GM21576 (cell line): Measurements from ENCODE around the gene PEMT.

ENCODE experiments used
- ATAC-seq: cut with Tn5 transposase; IDR thresholded peaks from one replicate; pipeline ENCODE4 v1.9.1; 2021; ENCODE audit warnings: mild to moderate bottlenecking, moderate library complexity; ENCODE audit not compliant: unreplicated experiment

Gene PEMT

DNA sequence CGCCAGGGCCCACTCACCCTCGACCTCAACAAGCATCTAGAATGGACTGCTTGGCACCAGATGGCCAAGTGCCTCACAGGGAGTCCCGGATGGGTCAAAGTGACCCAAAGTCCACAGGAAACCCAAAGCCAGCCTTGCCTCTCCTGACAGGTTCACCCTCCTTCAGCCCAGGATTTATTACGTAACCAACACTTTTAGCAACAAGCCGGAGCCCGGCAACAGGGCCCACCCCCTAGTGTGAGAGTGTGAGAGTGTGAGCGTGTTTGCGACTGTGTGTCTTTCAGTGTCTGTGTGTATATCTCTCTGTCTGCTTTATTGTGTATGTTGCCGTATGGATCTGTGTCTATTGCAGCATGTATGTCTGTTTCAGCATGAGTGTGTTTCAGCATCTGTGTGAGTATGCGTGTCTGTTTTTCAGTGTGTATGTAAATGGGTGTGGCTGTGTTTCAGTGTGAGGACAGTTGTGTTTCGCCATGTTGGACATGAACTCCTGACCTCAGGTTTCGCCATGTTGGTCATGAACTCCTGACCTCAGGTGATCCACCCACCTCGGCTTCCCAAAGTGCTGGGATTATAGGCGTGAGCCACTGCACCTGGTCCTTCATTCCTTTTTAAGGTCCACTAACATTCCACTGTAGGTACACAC lies 13.7 kb upstream of the PEMT start:
- no peak for ATAC-seq

DNA sequence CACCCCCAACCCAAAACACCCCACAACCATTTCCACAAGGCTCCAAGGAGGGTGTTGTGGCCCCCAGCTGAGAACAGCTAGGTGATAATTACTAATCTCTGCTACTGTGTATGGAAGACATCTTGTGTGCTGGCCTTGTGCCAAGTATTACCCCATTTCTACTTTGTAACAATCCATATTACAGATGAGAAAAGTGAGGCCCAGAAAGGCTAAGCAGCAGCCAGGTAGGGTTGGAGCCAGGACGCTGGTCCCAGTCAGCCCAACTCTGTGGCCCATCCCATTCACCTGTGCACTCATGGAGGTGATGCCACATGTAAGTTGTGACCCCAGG lies 12.4 kb upstream of the PEMT start:
- ATAC-seq, result no peak

DNA sequence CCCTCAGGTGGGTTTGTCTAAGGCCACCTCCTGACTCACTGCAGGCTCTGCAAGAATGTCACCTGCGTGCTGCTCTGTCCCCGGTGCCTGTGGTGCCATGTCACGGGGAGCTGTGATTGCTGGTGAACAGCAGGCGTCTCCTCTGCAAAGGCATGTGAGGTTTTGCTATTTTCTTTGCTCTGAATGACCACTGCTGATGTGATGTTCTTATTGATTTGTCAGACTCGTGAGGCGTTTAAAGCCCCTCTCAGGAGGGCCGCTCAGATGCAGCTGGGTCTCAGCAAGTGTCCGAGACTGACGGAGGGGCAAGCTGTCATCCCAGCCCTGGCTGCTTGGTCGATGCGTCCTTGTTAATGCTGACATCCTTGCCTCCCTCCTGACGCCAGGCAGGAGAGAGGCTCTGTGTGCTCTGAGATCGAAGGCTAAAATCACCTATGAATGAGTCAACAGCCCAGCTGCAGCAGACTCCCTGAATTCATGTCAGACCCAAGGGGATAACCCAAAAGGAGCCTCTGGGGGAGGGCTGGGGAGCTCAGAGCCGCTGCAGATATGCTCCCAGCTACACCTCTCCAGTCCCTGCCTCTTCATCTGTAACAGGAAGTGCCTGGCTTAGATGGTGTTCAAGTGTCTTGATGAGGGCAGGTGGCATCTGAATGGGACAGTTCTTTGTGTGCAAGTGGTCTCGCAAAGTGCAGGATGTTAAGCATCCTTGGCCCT lies 11.8 kb upstream of the PEMT start:
- ATAC-seq, result no peak

DNA sequence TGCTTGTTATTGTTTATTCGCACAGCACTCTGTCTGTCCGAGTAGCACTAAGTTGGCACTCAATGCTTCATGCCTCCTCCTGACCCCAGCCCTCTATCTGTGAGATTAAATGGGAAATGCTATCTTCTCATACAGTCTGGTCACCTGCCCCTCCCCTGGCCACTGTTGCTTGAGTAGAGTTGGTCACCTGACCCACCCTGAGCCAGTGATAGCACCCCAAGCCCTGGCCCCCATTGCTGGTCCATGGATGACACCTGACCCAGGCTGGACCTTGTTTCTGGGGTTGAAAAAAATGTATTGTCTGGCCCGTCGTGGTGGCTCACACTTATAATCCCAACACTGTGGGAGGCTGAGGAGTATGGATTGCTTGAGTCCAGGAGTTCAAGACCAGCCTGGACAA lies 8.5 kb upstream of the PEMT start:
- ATAC-seq, result no peak

DNA sequence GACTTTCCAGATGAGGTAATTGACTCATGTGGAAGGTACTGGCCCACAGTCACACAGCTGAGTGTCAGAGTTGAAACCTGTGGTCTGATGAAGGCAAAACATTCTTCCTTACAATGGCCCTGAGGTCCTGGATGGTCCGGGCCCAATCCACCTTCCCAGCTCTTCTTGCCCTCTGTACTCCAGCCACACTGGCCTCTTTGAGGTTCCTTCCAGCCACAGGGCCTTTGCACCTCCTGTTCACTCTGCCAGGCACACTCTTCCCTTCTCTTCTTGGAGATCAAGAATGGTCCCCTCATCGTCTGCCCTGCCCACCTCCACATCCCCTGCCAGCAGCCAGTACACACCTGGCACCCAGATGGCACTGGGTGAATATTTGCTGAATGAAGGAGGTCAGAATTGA lies 6.5 kb upstream of the PEMT start:
- ATAC-seq, result no peak

DNA sequence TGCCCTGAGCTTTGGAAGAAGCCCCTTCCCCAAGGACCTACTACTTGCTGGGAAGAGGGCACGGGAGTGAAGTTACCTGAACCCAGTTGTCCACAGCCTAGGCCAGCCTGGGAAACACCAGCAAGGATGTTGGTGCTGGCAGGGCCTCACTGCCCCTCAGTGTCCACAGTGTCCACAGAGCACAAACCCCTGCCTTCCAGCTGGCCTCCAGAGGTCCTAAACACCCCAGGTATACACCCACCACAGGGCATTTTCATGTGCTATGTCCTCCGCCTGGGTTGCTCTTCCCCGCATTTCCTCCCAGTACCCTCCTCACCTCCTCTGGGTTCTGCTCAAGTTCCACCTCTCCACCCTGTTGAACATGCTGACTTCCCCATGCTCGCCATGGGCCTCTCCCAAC lies 4.2 kb upstream of the PEMT start:
- ATAC-seq, result no peak

DNA sequence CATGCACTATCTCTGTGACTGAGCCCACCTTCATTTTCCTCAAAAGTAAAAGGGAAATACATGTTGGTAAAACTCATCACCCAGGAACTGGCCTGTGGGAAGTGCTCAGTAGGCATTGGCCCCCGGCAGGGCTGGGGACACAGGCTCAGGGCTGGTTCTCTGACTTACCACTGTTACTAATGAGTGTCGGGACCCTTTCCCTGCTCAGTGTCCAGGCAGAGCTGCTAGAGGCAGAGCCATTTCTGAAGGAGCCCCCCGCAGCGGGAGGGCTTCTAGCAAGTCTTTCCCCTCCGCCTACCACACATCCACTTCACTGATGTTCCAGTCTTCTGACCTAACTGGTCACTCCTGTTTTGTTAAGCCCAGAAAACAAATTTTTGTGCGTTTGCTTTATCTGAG lies 1.7 kb upstream of the PEMT start:
- no peak for ATAC-seq

DNA sequence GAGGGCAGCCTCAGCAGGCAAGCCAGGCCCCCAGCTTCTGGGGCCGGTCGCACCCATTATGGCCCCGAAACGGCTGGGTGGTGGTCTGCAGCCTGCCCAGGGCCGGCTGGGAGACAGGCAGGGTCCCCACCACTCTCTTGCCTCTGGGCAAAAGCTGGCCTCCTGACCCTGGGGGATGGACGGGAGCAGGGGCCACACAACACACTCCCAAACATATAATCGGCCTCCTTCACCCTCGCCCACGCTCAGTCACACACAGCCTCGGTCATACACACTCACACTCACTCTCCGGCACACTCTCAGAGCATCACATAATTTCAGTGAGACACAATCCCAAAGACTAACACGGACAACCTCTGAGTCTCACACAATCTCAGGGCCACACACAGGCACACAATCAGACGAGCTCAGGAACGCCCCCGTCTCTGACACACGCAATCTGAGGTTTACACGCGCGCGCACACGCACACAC lies 589 bp downstream of the PEMT start:
- no peak for ATAC-seq

DNA sequence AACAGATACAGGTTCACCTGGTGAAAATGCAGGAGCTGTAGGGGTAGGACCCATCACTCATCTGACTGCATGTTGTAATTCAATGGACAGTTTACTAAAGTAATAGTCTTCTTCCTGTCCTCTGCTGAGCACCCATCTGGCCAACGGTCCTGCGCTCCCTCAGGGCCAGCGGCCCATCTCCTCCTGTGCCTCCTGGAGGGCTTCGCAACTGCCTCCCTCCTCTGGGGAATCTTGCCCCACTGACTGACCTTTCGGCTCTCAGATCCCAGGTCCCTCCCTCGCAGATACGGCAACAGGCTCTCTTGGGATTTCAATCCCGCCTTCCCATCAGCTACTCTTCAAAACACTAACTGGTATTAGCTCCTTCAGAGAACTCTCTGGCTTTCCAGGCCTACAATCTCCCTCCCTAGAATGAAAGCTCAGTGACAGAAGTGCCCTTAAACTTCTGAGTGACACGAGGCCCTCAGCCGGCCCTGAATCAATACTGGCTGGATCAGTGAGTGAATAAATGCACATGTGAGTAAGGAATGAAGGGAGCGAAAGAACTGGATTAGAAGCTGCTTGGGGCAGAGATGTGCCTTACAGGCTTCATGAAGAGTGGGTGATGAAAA lies 1.3 kb downstream of the PEMT start:
- no peak for ATAC-seq

DNA sequence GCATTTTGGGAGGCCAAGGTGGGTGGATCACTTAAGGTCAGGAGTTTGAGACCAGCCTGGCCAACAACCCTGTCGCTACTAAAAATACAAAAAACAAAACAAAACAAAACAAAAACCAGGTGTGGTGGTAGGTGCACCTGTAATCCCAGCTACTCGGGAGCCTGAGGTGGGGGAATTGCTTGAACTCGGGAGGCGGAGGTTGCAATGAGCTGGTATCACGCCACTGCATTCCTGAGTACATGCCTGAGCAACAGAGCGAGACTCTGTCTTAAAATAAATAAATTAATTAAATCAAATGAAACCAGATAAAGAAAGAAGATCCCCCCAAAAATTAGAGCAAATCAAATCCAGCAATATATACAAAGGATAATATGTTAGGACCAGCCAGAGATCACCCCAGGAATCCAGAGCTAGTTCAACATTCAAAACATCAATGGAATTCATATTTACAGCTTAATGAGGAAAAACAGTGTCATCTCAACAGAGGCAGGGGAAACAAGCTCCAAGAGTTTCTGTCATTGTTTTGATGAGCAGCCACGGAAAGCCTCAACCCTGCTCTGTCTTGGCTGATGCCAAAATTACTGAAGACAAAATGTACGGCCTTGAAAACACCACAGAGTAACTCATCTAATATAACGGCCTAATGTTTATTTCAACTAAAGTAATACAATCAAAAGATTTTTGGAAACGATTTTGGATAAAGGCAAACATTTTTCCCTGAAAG lies 3.7 kb downstream of the PEMT start:
- ATAC-seq, result no peak

DNA sequence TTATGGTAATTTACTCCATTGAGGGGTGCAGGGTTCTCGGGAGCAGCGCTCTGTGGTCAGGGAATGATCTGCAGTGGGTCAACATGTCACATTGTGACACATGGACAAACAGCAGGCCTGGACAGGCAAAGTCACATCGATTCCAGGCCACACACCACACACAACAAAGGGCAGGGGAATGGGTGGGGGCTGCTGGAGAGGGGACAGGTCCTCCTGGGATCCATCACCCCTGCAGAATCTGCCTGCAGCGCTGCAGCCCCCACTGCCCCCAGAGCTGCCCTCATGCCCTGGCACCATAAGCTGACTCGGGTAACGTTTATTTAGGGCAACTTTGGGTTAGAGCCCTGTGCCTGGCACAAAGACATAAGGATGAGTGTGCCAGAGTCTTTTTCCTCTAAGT lies 9.1 kb downstream of the PEMT start:
- ATAC-seq, result no peak

DNA sequence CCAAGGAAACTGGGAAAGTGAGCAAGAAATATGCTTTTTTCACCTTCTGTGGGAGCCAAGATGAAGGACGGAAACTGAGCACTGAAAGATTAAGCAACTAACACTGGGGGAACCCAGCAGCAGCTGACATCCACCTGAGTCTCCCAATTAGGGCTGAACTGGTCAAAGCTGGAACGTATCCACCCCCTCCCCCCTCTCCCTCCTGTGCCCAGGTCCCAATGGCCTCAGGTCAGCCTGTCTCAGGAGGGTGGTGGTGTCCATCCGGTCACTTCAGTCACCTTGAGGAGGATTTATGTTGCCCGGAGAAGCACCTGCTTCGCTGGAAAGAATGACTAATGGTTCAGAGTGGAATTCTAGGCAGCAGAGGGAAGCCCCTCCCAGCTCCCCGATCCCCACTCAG lies 10.0 kb downstream of the PEMT start:
- ATAC-seq, result no peak

DNA sequence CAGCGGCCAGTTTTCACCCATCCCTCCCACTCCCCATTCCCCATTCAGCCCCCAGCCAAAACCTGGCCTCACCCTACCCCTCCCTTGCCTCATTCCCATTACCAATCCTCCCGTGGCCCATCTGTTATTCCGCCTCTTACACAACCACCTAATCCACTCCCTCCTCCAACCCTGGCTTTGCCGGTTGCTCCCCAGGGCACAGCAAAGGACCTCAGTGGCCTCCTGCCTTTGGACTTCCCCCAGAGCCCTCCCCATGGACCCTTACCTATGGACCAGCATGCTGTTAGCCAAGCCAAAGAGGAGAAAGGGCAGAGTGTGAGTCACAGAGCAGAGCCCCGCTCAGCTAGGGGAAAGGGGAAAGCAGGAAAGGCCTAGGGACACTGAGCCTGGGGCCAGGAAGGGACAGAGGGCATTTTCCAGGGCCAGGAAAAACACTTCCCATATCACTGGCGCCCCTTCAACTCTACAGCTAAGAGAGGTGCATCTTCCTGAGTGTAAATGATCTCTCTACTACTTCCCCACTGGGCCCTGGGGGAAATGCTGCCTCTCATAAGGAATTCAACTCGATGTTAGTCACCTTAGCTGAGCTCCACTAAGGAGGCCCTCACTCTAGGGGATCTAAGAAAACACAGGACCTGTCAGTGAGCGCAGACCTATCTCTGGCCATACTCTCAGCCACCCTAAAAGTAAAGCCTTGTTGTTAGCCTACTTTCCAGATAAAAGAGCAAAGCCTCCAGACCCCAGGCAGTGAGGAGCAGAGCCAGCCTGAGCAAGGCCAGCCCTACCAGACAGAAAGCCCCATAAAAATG lies 10.6 kb downstream of the PEMT start:
- ATAC-seq, result no peak

DNA sequence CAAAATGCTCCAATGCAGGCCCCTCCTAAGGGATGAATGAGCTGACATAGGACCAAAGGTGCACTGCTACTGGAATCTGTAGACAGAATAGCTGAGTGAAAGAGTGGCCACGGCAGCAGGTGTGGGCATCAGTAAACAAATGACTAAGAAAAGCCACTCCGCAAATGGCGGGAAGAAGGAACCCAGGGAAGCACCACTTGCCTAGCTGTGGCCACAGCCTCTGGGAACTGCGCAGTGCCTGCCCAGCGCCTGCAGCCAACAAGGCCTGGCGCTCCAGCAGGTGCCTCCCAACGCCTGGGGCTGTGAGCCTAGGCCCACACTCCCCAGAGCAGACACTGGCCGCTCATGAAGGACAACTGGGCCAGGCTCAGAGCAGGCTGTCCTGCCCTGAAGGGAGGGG lies 11.8 kb downstream of the PEMT start:
- ATAC-seq, result no peak

DNA sequence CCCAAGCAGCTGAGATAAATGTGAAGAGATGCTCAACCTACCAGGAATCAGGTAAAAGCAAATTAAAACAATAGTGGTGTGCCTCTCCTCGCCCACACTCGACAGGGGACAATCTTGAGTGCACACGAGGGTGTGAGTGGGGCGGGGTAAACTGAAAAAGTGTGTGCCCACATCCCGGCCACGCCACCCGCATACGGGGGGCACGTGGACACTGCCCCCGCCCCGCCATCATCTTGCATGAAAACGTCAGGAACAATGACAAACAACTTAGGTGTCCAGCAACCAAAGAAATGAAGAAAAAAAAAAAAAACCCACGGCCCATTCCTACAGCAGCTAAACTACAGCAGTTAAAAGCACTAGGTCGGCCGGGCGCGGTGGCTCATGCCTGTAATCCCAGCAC lies 14.1 kb downstream of the PEMT start:
- ATAC-seq, result no peak

DNA sequence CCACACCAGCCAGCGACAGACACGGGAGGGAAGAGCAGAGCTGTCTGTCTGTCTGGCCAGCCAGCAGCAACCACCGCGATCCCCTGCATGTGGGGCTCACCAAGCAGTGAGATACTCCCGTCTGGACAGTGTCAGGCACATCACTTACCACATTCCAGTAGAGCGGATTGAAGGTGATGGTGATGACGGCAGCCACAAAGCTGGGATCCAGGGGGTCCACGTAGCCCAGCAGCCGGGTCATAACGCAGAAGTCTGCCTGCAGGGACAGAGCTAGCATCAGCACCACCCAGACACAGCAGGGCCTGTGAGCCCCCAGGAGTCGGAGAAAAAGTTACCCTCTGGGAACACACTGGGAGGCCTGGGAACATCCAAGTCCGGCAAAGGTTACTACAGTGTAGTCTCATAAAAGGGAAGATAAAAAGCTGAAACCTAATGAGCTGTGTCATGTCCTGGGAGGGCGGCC lies 14.7 kb downstream of the PEMT start:
- ATAC-seq, result no peak

DNA sequence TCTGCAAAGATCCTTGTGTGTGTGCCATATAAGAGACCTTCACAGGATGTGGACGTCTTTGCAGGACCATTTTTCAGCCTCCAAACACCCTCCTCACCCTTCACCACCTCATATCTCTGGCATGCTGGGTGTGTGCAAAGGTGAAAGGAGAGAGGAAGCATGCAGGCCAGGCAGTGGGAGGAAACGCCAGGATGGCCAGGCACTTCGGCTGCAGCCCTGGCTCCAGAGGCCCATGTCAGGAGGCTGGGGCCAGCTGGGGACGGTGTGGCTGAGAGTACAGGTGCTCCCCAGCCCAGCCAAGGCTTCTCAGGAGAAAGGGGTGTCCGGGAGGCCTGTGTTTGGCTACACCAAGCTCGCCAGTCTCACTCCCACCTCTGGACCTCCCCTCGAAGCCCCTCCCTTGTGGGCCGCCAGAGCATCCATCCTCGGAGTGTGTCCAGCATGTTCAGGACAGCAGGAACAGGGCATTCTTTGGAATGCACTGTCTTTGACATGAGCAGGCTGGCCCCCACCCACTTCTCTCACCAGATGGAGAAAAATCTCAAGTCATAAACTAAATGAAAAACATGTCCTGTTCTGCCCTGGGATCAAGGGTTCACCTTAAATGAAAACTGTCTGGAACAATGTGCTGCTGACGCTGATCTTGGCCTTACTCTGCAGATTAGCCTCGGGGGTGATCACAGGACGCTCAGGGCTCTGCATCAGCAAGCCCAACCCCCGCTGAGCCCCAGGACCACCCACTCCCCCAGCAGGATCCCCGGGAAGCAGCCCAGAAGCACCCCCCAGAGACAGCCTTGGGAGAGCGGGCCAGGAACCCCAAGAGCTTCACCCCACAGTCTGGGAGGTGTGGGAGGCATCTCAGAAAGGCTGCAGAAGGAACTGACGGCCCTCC lies 15.9 kb downstream of the PEMT start:
- ATAC-seq, result no peak

DNA sequence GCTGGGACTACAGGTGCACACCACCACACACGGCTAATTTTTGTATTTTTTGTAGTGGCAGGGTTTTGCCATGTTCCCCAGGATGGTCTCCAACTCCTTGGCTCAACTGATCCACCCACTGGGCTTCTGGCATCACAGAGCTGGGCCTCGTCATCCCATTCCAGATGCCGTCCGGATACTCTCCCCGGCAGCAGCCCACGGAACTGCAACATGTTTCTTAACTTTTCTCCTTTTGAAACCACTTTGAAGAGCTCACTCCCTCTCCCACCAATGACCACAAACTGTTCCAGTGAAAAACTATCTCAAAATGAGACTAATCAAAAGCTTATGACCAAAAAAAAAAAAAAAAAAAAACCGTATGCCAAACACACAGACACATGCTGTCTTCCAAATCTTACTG lies 17.6 kb downstream of the PEMT start:
- no peak for ATAC-seq

DNA sequence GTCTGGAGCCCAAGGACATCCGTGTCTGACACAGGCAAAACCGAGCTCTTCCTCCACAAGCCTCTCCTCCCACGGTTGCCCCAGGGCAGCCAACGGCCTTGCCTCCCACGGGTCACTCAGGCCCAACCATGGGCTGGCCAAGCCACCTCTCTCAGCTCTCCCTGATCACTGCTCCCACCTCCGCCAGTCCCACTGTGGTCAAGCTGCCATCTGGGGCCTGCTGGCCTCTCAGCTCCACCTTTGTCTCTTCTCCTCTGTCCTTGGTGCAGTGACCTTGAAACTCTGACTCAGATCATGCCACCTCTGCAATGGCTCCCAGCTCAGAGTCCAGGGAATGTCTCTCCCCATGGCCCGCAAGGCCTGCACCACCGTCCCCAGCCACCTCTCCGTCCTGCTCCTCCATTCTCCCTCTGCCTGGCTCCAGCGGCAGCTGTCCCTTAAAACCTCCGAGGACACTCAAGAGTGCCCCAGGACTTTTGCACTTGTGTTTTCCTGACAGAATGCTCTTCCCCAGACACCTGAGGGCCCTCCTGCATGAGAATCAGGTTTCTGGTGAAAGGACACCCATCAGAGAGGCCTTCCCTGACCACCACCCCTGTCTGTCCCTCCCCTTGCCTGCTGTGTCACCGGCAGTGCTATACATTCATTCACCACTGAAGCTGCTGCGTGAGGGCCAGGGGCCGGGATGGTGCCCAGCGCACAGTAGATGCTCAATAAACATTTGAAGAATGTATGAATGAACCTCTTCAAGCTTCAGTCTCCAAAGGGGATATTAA lies 19.3 kb downstream of the PEMT start:
- ATAC-seq, result no peak
